HepG2 (cell line): ENCODE data around the gene DNAJC7. TPM values are rescaled to one million over a fixed set of nuclear protein-coding genes. Genes with fewer than 3 reads are reported as not detected.

Experiments
- ARNTL ChIP-seq: sonication (generic); formaldehyde crosslinking; IDR thresholded peaks from 2 replicates; pipeline ENCODE4 v1.4.0; 2020; ENCODE audit warnings: mild to moderate bottlenecking, missing genetic modification reagents
- BCL6 ChIP-seq: IDR thresholded peaks from 2 replicates; pipeline ENCODE4 v1.6.1; 2016; ENCODE audit warnings: missing genetic modification reagents, missing compliant biosample characterization
- ELF1 ChIP-seq: sonication (generic); formaldehyde crosslinking; IDR thresholded peaks from 2 replicates; pipeline ENCODE4 v1.4.0; 2020; ENCODE audit warnings: missing genetic modification reagents
- ELF4 ChIP-seq: sonication (generic); formaldehyde crosslinking; IDR thresholded peaks from 2 replicates; pipeline ENCODE4 v1.5.0; 2020; ENCODE audit warnings: missing genetic modification reagents, mild to moderate bottlenecking, moderate library complexity, borderline replicate concordance
- FOSL2 ChIP-seq: sonication (generic); formaldehyde crosslinking; IDR thresholded peaks from 2 replicates; pipeline ENCODE4 v1.4.0; 2020; ENCODE audit warnings: missing genetic modification reagents
- GABPA ChIP-seq, 2 experiments: IDR thresholded peaks; 2 replicates each; pipeline ENCODE4 v1.6.1; 2011 to 2016; ENCODE audit warnings: low read depth in 2 of 2, low read length in 1 of 2, missing biosample characterization in 1 of 2, missing genetic modification characterization in 1 of 2
- HMGA1 ChIP-seq: sonication (generic); formaldehyde crosslinking; conservative IDR thresholded peaks from 2 replicates; pipeline ENCODE4 v1.4.0; 2020; ENCODE audit warnings: missing genetic modification reagents
- MEIS1 ChIP-seq: sonication (generic); formaldehyde crosslinking; IDR thresholded peaks from 2 replicates; pipeline ENCODE4 v1.9.0; 2021; ENCODE audit warnings: mild to moderate bottlenecking, missing genetic modification reagents, moderate library complexity, borderline replicate concordance
- MEIS2 ChIP-seq: sonication (generic); formaldehyde crosslinking; IDR thresholded peaks from 2 replicates; pipeline ENCODE4 v1.9.0; 2021; ENCODE audit warnings: mild to moderate bottlenecking, missing genetic modification reagents
- PHF20 ChIP-seq: sonication (generic); formaldehyde crosslinking; IDR thresholded peaks from 2 replicates; pipeline ENCODE4 v1.5.0; 2020; ENCODE audit warnings: mild to moderate bottlenecking, missing genetic modification reagents
- SALL1 ChIP-seq: sonication (generic); formaldehyde crosslinking; IDR thresholded peaks from 2 replicates; pipeline ENCODE4 v1.8.0; 2022; ENCODE audit warnings: mild to moderate bottlenecking, missing genetic modification reagents
- TEAD3 ChIP-seq: optimal IDR thresholded peaks from 2 replicates; pipeline ENCODE3; 2016; ENCODE audit warnings: borderline replicate concordance
- TOE1 ChIP-seq: sonication (generic); formaldehyde crosslinking; IDR thresholded peaks from 2 replicates; pipeline ENCODE4 v1.4.0; 2020; ENCODE audit warnings: mild to moderate bottlenecking, missing genetic modification reagents
- ZFP1 ChIP-seq: IDR thresholded peaks from 2 replicates; pipeline ENCODE4 v1.6.1; 2016
- ZFP37 ChIP-seq: sonication (generic); formaldehyde crosslinking; IDR thresholded peaks from 2 replicates; pipeline ENCODE4 v1.4.0; 2020; ENCODE audit warnings: missing genetic modification reagents, borderline replicate concordance
- ZNF33A ChIP-seq: sonication (generic); formaldehyde crosslinking; IDR thresholded peaks from 2 replicates; pipeline ENCODE4 v1.5.1; 2020; ENCODE audit warnings: missing genetic modification reagents, mild to moderate bottlenecking, moderate library complexity, borderline replicate concordance
- ZNF543 ChIP-seq: sonication (generic); formaldehyde crosslinking; IDR thresholded peaks from 2 replicates; pipeline ENCODE4 v1.4.0; 2020; ENCODE audit warnings: mild to moderate bottlenecking, missing genetic modification reagents
- ZNF564 ChIP-seq: sonication (generic); formaldehyde crosslinking; IDR thresholded peaks from 2 replicates; pipeline ENCODE4 v1.8.1; 2023; ENCODE audit warnings: mild to moderate bottlenecking, missing genetic modification reagents
- ZNF775 ChIP-seq: sonication (generic); formaldehyde crosslinking; IDR thresholded peaks from 2 replicates; pipeline ENCODE4 v1.4.0; 2020; ENCODE audit warnings: missing genetic modification reagents, mild to moderate bottlenecking, moderate library complexity, borderline replicate concordance
- ZSCAN9 ChIP-seq: IDR thresholded peaks from 2 replicates; pipeline ENCODE4 v1.6.1; 2016; ENCODE audit warnings: borderline replicate concordance
- polyA plus RNA-seq, 8 experiments: library from polyadenylated mRNA; depleted of rRNA in 3 of 8; stranded (reverse) in 7 of 8; unstranded in 1 of 8; fragments of >200 nt; fragmentation: Illumina TruSeq in 4 of 8; extraction: Trizol in 4 of 8; gene quantifications; 2 replicates each; pipeline versions ENCODE4 v1.2.1 to v1.2.3, GENCODE V29; 2011 to 2016; ENCODE audit warnings: low read depth in 4 of 8, missing spikeins in 1 of 8, mixed read lengths in 1 of 8; ENCODE audit not compliant: insufficient read depth in 1 of 8
- total RNA-seq, 5 experiments: library from RNA; depleted of rRNA; stranded (reverse); fragments of >200 nt; fragmentation: Illumina TruSeq; extraction: Trizol; gene quantifications; 2 replicates each; pipeline ENCODE4 v1.2.3, GENCODE V29; 2016; ENCODE audit warnings: low read depth in 1 of 5
- TF ChIP-seq, protein P1 (sequence below): sonication (generic); formaldehyde crosslinking; IDR thresholded peaks from 2 replicates; pipeline ENCODE4 v1.5.0; 2020; ENCODE audit warnings: mild to moderate bottlenecking, missing genetic modification reagents
- TF ChIP-seq, protein P2 (sequence below): sonication (generic); formaldehyde crosslinking; IDR thresholded peaks from 2 replicates; pipeline ENCODE4 v1.8.1; 2023; ENCODE audit warnings: missing genetic modification reagents, inconsistent platforms, borderline replicate concordance
- TF ChIP-seq, protein P3 (sequence below), 2 experiments: sonication (generic) in 1 of 2; formaldehyde crosslinking in 1 of 2; IDR thresholded peaks; 2 replicates each; pipeline versions ENCODE4 v1.4.0 to v1.6.1; 2018 to 2020; ENCODE audit warnings: missing genetic modification reagents in 2 of 2, borderline replicate concordance in 1 of 2, low read depth in 1 of 2, mild to moderate bottlenecking in 1 of 2, missing biosample characterization in 1 of 2
- TF ChIP-seq, protein P4 (sequence below): sonication (generic); formaldehyde crosslinking; IDR thresholded peaks from 2 replicates; pipeline ENCODE4 v1.4.0; 2020; ENCODE audit warnings: missing genetic modification reagents

DNAJC7 gene
- total and polyA plus RNA-seq, 2 of the 13 experiments (the other 11 are each of a cell fraction or from before 2014, with no cell fraction given) = 47.7 to 132 TPM

DNA sequence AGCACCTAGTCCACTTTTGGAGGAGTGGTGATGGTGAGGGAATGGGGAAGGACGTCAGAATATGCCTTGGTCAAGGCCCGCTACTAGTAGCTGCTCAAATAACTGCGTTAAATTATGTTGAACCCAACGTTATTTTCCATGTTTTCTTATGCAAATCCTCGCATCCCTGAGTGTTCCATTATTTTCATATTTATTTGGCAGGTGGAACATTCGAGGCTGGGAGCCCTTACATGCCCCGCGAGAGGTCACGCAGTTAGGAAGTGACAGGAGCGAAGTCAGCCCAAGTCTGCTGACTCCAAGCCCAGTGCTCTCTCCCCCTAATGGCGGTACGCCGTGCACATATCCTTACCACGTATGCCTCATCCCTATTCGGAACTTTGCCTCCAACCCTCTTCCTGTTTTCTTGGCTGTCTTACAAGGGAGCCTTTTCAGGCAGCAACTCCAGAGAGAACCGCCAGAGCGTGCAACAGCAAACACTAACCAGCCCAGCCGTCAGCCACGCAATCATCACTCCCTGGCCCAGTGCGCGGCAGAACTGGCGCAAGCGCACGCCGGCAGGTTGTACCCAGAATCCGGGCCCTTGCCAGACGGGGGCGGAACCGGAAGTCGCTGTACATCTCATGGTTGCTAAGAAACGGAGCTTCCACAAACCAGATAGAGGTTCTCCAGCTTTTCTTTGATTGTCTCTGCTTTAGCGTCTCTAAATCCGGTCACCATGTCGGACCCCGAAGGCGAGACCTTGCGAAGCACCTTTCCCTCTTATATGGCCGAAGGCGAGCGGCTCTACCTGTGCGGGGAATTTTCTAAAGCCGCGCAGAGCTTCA is 87.0 kb downstream of the DNAJC7 start, which contains the start of gene ODAD4 (continued):
- TF ChIP-seq, protein P1, sequence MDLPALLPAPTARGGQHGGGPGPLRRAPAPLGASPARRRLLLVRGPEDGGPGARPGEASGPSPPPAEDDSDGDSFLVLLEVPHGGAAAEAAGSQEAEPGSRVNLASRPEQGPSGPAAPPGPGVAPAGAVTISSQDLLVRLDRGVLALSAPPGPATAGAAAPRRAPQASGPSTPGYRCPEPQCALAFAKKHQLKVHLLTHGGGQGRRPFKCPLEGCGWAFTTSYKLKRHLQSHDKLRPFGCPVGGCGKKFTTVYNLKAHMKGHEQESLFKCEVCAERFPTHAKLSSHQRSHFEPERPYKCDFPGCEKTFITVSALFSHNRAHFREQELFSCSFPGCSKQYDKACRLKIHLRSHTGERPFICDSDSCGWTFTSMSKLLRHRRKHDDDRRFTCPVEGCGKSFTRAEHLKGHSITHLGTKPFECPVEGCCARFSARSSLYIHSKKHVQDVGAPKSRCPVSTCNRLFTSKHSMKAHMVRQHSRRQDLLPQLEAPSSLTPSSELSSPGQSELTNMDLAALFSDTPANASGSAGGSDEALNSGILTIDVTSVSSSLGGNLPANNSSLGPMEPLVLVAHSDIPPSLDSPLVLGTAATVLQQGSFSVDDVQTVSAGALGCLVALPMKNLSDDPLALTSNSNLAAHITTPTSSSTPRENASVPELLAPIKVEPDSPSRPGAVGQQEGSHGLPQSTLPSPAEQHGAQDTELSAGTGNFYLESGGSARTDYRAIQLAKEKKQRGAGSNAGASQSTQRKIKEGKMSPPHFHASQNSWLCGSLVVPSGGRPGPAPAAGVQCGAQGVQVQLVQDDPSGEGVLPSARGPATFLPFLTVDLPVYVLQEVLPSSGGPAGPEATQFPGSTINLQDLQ = no peak; the same call in 1 of the 2 replicates
- TF ChIP-seq BCL6 (CRISPR knock-in tag) (peak; percentile 47; the same call in 1 of the 2 replicates), HMGA1 (no peak), ARNTL (peak; percentile 73), ZNF543 (CRISPR knock-in tag) (peak; percentile 83; the same call in 1 of the 2 replicates), ZFP1 (CRISPR knock-in tag) (0 out of 2 replicates have a peak, but pooled peaks have one; percentile 41), ZSCAN9 (CRISPR knock-in tag) (peak; percentile 90; the same call in 1 of the 2 replicates), MEIS1 (peak; percentile 84), ELF1 (peak; percentile 97), SALL1 (CRISPR knock-in tag) (peak; percentile 92), TEAD3 (CRISPR knock-in tag) (peak; percentile 75), TOE1 (CRISPR knock-in tag) (peak; percentile 84; the same call in 1 of the 2 replicates), ZNF775 (CRISPR knock-in tag) (no peak), PHF20 (CRISPR knock-in tag) (peak; percentile 87), GABPA (IDR thresholded peaks at IDR 0.05; ENCODE audit: low read depth, low read length) (peak; percentile 74), GABPA (CRISPR knock-in tag; IDR thresholded peaks at IDR 0.05; ENCODE audit: low read depth) (peak; percentile 94), MEIS2 (CRISPR knock-in tag) (peak; percentile 85), ELF4 (CRISPR knock-in tag) (peak; percentile 93; the same call in 1 of the 2 replicates), ZFP37 (CRISPR knock-in tag) (peak; percentile 97), FOSL2 (CRISPR knock-in tag) (peak; percentile 72), ZNF564 (CRISPR knock-in tag) (peak; percentile 87; the same call in 1 of the 2 replicates), ZNF33A (CRISPR knock-in tag) (no peak)
- TF ChIP-seq, protein P2, sequence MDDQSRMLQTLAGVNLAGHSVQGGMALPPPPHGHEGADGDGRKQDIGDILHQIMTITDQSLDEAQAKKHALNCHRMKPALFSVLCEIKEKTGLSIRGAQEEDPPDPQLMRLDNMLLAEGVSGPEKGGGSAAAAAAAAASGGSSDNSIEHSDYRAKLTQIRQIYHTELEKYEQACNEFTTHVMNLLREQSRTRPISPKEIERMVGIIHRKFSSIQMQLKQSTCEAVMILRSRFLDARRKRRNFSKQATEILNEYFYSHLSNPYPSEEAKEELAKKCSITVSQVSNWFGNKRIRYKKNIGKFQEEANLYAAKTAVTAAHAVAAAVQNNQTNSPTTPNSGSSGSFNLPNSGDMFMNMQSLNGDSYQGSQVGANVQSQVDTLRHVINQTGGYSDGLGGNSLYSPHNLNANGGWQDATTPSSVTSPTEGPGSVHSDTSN (CRISPR knock-in tag) = no peak
- TF ChIP-seq, protein P3, sequence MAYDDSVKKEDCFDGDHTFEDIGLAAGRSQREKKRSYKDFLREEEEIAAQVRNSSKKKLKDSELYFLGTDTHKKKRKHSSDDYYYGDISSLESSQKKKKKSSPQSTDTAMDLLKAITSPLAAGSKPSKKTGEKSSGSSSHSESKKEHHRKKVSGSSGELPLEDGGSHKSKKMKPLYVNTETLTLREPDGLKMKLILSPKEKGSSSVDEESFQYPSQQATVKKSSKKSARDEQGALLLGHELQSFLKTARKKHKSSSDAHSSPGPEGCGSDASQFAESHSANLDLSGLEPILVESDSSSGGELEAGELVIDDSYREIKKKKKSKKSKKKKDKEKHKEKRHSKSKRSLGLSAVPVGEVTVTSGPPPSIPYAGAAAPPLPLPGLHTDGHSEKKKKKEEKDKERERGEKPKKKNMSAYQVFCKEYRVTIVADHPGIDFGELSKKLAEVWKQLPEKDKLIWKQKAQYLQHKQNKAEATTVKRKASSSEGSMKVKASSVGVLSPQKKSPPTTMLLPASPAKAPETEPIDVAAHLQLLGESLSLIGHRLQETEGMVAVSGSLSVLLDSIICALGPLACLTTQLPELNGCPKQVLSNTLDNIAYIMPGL (CRISPR knock-in tag; IDR thresholded peaks at IDR 0.05; ENCODE audit: borderline replicate concordance in 1 of 2, low read depth in 1 of 2) = peak; percentile 85 to 94
- TF ChIP-seq, protein P4, sequence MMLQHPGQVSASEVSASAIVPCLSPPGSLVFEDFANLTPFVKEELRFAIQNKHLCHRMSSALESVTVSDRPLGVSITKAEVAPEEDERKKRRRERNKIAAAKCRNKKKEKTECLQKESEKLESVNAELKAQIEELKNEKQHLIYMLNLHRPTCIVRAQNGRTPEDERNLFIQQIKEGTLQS (CRISPR knock-in tag) = peak; percentile 66
